ENCODE measurements around the gene GPATCH4. TPM values are rescaled to one million over a fixed set of nuclear protein-coding genes. Genes with fewer than 3 reads are reported as not detected.

The GPATCH4 gene
- total RNA-seq, 1 experiment from 2014 or later, result 71.7 TPM

DNA sequence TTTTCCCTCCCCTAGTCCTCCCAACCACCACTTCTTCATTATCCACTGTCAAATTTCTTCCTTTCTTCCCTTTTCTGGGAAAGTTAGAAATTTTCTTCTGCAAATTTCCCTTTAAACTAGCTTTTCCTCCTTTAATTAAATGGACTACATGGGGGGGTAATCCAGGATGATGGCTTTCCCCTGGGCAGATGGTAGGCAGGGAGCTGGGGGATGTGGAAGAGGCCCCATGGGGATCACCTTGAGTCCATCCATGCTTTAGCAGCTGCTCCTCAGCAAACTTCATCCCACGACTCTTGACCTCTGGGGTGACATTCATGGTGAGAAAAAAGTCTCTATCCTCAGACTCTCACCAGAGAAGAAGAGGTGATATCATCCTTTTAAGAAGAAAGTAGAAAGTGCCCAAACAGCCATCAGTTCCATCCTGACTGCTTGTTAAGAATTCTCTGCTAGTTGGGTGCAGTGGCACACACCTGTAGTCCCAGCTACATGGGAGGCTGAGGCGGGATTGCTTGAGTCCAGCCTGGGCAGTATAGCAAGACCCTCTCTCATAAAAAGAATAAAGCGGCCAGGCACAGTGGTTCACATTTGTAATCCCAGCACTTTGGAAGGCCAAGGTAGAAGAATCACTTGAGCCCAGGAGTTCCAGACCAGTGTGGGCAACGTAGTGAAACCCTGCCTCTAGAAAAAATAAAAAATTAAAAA, 2.4 kb downstream of the GPATCH4 start:
- Histone ChIP-seq H4K5ac (ENCODE audit: insufficient read length, low read depth, low read length) (no peak overlapping the region), H3K27ac (ENCODE audit: insufficient read length, low read depth, low read length) (no peak overlapping the region), H3K79me2 (ENCODE audit: insufficient read depth, low read length) (no peaks in the 10 kb centered on the region; the same call in 1 of the 2 replicates), H3K14ac (ENCODE audit: insufficient read depth, low read length) (no peak overlapping the region), H3K23ac (ENCODE audit: insufficient read length, low read depth, low read length) (no peak overlapping the region), H2BK120ac (ENCODE audit: low read depth, low read length, poor library complexity, severe bottlenecking) (no peak overlapping the region), H3K4ac (ENCODE audit: low read depth, low read length) (no peak overlapping the region), H2BK20ac (ENCODE audit: low read depth, low read length, poor library complexity, severe bottlenecking) (no peak overlapping the region), H3K4me2 (ENCODE audit: insufficient read depth, insufficient read length, low read length) (no peak overlapping the region), H2AFZ (ENCODE audit: low read length) (no peak overlapping the region), H2BK12ac (ENCODE audit: insufficient read length, low read depth, low read length) (no peak overlapping the region), H3K9me3 (ENCODE audit: control insufficient read depth, low read depth, low read length) (no peaks in the 10 kb centered on the region), H3K56ac (ENCODE audit: insufficient read length, low read depth, low read length) (no peak overlapping the region), H3K27me3 (ENCODE audit: insufficient read depth, low read length) (no peaks in the 10 kb centered on the region), H2BK15ac (ENCODE audit: low read depth, low read length) (no peak overlapping the region), H4K20me1 (ENCODE audit: control insufficient read depth, insufficient read depth, insufficient read length) (no peaks in the 10 kb centered on the region), H4K91ac (ENCODE audit: insufficient read length, low read depth, low read length) (no peak overlapping the region), H3T11ph (ENCODE audit: low read length) (no peak overlapping the region), H4K8ac (replicated peaks; ENCODE audit: insufficient read length, low read depth, low read length) (no peak overlapping the region), H3K9ac (ENCODE audit: extremely low read depth, insufficient read length, low read length) (no peak overlapping the region), H2AK5ac (ENCODE audit: insufficient read length, low read length) (no peak overlapping the region), H2BK5ac (ENCODE audit: insufficient read length, low read length) (no peak overlapping the region), H3K18ac (ENCODE audit: insufficient read length, low read depth, low read length) (no peak overlapping the region), H3K4me1 (ENCODE audit: insufficient read depth, low read length) (no peaks in the 10 kb centered on the region; the same call in 1 of the 2 replicates), H3K79me1 (ENCODE audit: insufficient read depth, low read depth, low read length, poor library complexity, severe bottlenecking) (no peaks in the 10 kb centered on the region), H3K23me2 (ENCODE audit: insufficient read length, low read depth, low read length, poor library complexity, severe bottlenecking) (peaks cover 4% of the 10 kb centered on the region)
- no peak for DNase-seq
- Mint-ChIP-seq H3K4me3 (no peak overlapping the region), H3K4me1 (peaks cover 15 to 23% of the 10 kb centered on the region in 2 experiments), H3K27me3 (ENCODE audit: low read depth) (peaks cover 2% of the 10 kb centered on the region; the same call in 1 of the 2 replicates), H3K36me3 (ENCODE audit: insufficient read depth in 1 of 3, low read depth in 3 of 3) (peaks cover 29 to 59% (median 50%) of the 10 kb centered on the region in 3 experiments; a peak in 6 of 7 replicates), H3K27ac (no peak overlapping the region; a peak in 1 of 7 replicates), H3K9me3 (no peaks in the 10 kb centered on the region; a peak in 2 of 5 replicates)
- TF ChIP-seq CTCF (conservative IDR thresholded peaks at IDR 0.05), result no peak
- no CpG with 5 or more reads among the region's 4 CpGs for WGBS (ENCODE audit: extremely low coverage, insufficient read length, low lambda C conversion rate)
